Stomach (tissue), 4 donors: ENCODE measurements around the gene NCAPG2.

Source experiments
- POLR2A ChIP-seq, 4 donors: fragments of 450-650 bp; IDR thresholded peaks; one replicate each; pipeline ENCODE4 v1.6.1; 2016; ENCODE audit warnings: antibody characterized with exemption in 4 of 4, control low read depth in 2 of 4, mild to moderate bottlenecking in 1 of 4, moderate library complexity in 1 of 4
- TF ChIP-seq, protein P1 (sequence below), 7 experiments: fragments of 450-650 bp in 4 of 7; fragments of 200-600 bp in 3 of 7; sonication (generic) in 3 of 7; IDR thresholded peaks; one replicate each; pipeline ENCODE4 v1.5.1; 2016 to 2019; ENCODE audit warnings: antibody characterized with exemption in 7 of 7, control low read depth in 2 of 7, mild to moderate bottlenecking in 1 of 7

DNA sequence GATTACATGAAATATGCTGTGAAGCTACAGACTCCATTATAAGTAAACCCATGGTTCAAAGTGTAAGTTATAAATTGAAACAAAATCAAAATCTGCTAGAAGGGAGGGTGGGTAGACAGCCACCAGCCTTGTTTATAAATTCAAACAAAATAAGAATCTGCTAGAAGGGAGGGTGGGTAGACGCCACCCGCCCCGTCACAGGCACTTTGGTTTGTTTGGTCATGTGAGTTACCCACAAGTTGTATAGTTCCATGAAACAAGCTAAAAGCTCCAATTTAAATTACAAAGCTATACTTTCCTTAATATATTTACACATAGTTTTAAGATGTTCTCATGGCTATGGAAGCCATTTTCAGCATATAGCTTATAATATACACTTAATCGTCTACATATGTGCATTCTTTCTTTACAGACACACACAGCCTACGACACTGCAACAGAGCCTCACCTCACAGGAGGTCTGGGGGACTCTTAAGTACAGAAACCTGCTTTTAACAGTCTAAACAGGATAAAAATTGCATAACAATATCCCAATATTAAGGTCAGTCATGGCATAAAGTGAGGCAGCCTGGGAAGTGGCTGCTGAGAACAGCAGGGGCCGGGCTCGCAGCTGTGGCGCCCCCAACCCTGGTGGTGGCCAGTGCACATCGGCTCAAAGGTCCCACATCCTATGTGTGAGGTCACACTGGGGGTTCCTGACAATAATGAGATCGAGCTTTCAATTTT is 28.1 kb upstream of the NCAPG2 start:
- TF ChIP-seq, protein P1, sequence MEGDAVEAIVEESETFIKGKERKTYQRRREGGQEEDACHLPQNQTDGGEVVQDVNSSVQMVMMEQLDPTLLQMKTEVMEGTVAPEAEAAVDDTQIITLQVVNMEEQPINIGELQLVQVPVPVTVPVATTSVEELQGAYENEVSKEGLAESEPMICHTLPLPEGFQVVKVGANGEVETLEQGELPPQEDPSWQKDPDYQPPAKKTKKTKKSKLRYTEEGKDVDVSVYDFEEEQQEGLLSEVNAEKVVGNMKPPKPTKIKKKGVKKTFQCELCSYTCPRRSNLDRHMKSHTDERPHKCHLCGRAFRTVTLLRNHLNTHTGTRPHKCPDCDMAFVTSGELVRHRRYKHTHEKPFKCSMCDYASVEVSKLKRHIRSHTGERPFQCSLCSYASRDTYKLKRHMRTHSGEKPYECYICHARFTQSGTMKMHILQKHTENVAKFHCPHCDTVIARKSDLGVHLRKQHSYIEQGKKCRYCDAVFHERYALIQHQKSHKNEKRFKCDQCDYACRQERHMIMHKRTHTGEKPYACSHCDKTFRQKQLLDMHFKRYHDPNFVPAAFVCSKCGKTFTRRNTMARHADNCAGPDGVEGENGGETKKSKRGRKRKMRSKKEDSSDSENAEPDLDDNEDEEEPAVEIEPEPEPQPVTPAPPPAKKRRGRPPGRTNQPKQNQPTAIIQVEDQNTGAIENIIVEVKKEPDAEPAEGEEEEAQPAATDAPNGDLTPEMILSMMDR (IDR thresholded peaks at IDR 0.05): no peak
- TF ChIP-seq POLR2A (IDR thresholded peaks at IDR 0.05): no peak
